ENCODE results near the gene ATP11C. TPM values are rescaled to one million over a fixed set of nuclear protein-coding genes. Genes with fewer than 3 reads are reported as not detected.

Gene ATP11C
- total RNA-seq, 1 experiment from 2014 or later, result 38.6 TPM

DNA sequence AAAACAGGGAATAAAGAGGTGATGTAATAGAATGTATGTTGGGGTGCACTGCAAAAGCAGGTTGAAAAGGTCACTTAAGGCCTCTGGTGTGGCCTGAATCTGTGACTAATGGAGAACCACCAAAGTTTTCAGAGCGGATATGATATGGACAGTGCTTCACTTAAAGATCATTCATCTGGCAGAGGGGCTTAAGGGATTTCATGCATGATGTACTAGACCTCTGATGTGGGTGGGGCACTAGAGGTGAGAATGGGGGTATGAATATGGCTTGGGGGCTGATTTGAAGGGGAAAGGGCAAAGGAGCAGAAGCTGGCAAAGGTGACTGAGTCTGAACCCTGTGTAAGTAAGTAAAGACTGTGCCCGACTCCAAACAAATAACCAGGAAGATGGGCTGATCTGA is 162.5 kb downstream of the ATP11C start:
- TF ChIP-seq TEAD1 (CRISPR knock-in tag; IDR thresholded peaks at IDR 0.05) (no peak), NFATC4 (CRISPR knock-in tag; IDR thresholded peaks at IDR 0.05) (no peak), NR2C2 (CRISPR knock-in tag; IDR thresholded peaks at IDR 0.05) (no peak), GTF2I (CRISPR knock-in tag; conservative IDR thresholded peaks at IDR 0.05) (no peak), ETV6 (CRISPR knock-in tag; IDR thresholded peaks at IDR 0.05) (no peak), CBFB (CRISPR knock-in tag; IDR thresholded peaks at IDR 0.05; ENCODE audit: low read depth) (no peak), JUN (CRISPR knock-in tag; IDR thresholded peaks at IDR 0.05) (no peak), RORB (CRISPR knock-in tag; IDR thresholded peaks at IDR 0.05) (no peak), ZBTB21 (CRISPR knock-in tag; IDR thresholded peaks at IDR 0.05; ENCODE audit: borderline replicate concordance) (no peak)
- TF ChIP-seq, protein P1, sequence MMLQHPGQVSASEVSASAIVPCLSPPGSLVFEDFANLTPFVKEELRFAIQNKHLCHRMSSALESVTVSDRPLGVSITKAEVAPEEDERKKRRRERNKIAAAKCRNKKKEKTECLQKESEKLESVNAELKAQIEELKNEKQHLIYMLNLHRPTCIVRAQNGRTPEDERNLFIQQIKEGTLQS (CRISPR knock-in tag; conservative IDR thresholded peaks at IDR 0.05), result no peak
- Mint-ChIP-seq H3K4me1 (peaks cover 5% of the 10 kb centered on the region; the same call in 1 of the 2 replicates), H3K4me3 (no peak overlapping the region), H3K27ac (no peak overlapping the region), H3K9me3 (peaks cover 8% of the 10 kb centered on the region), H3K36me3 (peaks cover 46% of the 10 kb centered on the region), H3K27me3 (ENCODE audit: low read depth) (no peaks in the 10 kb centered on the region)
- DNase-seq (ENCODE audit: low spot score) (no peak), ATAC-seq (no peak)
- CTCF ChIA-PET, result no interaction called here
- POLR2A ChIA-PET, result no interaction called here

DNA sequence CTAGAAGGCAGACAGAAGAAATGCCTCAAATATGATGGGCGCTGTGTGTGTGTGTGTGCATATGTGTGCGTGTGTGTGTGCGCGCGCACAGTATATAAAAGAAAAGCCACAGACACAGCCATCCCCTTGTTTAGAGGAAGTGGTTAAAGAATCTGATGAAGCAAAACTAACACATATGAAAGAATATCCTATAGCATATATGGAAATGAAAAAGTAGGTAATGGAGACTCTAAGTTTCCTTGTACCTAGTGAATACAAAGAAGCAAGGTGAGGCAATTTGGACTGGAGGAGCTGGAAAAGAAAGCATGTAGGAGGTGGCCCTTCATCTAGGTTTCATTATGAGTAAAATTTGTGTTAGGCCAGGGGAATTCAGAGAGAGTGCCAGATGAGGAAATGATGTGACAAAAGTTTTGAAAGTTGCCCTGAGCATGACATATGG is 166.3 kb downstream of the ATP11C start:
- TF ChIP-seq, protein P2, sequence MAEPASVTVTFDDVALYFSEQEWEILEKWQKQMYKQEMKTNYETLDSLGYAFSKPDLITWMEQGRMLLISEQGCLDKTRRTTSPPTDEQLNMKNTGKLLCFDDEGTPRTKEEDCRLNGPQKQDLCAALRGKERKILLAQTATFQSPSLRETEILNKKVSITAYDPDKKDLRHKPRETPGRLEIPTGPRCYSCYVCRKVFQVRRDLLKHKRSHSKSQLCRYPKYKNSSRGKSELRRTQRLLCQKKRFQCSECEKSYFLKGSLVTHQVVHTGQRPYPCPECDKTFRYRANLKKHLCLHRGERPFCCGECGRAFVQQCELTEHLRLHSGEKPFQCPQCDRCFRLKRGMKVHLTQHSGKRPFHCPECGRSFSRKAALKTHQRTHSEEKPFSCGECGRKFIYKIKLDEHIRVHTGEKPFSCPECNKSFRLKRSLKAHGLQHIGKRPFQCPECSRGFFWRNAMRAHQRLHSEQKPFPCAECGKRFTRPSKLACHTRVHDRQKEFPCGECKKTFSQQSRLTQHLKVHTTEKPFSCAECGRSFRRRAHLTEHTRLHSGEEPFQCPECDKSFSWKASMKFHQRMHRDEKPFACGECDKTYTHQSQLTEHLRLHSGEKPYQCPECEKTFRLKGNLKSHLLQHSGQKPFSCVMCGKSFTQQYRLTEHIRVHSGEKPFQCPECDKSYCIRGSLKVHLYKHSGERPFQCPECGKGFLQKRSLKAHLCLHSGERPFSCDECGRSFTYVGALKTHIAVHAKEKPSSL (CRISPR knock-in tag; conservative IDR thresholded peaks at IDR 0.05), result no peak
- TF ChIP-seq NR2C2 (CRISPR knock-in tag; IDR thresholded peaks at IDR 0.05) (no peak), JUN (CRISPR knock-in tag; IDR thresholded peaks at IDR 0.05) (no peak), ATF1 (CRISPR knock-in tag; IDR thresholded peaks at IDR 0.05) (no peak)
- TF ChIP-seq, protein P3, sequence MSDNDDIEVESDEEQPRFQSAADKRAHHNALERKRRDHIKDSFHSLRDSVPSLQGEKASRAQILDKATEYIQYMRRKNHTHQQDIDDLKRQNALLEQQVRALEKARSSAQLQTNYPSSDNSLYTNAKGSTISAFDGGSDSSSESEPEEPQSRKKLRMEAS (CRISPR knock-in tag; IDR thresholded peaks at IDR 0.05), result no peak
- TF ChIP-seq, protein P4, sequence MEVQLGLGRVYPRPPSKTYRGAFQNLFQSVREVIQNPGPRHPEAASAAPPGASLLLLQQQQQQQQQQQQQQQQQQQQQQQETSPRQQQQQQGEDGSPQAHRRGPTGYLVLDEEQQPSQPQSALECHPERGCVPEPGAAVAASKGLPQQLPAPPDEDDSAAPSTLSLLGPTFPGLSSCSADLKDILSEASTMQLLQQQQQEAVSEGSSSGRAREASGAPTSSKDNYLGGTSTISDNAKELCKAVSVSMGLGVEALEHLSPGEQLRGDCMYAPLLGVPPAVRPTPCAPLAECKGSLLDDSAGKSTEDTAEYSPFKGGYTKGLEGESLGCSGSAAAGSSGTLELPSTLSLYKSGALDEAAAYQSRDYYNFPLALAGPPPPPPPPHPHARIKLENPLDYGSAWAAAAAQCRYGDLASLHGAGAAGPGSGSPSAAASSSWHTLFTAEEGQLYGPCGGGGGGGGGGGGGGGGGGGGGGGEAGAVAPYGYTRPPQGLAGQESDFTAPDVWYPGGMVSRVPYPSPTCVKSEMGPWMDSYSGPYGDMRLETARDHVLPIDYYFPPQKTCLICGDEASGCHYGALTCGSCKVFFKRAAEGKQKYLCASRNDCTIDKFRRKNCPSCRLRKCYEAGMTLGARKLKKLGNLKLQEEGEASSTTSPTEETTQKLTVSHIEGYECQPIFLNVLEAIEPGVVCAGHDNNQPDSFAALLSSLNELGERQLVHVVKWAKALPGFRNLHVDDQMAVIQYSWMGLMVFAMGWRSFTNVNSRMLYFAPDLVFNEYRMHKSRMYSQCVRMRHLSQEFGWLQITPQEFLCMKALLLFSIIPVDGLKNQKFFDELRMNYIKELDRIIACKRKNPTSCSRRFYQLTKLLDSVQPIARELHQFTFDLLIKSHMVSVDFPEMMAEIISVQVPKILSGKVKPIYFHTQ (CRISPR knock-in tag; IDR thresholded peaks at IDR 0.05), result no peak
- no peaks in the 10 kb centered on the region for H3K27me3 Mint-ChIP-seq (ENCODE audit: low read depth)
- no peak overlapping the region for H3K4me3 Mint-ChIP-seq
- POLR2A ChIA-PET, result no interaction called here
- H3K27ac Mint-ChIP-seq, result no peak overlapping the region
- ATAC-seq (no peak), DNase-seq (ENCODE audit: low spot score) (no peak)
- H3K4me1 Mint-ChIP-seq, result peaks cover 4% of the 10 kb centered on the region; the same call in 1 of the 2 replicates
- H3K36me3 Mint-ChIP-seq, result peaks cover 12% of the 10 kb centered on the region
- CTCF ChIA-PET, result no interaction called here
- H3K9me3 Mint-ChIP-seq, result no peaks in the 10 kb centered on the region

DNA sequence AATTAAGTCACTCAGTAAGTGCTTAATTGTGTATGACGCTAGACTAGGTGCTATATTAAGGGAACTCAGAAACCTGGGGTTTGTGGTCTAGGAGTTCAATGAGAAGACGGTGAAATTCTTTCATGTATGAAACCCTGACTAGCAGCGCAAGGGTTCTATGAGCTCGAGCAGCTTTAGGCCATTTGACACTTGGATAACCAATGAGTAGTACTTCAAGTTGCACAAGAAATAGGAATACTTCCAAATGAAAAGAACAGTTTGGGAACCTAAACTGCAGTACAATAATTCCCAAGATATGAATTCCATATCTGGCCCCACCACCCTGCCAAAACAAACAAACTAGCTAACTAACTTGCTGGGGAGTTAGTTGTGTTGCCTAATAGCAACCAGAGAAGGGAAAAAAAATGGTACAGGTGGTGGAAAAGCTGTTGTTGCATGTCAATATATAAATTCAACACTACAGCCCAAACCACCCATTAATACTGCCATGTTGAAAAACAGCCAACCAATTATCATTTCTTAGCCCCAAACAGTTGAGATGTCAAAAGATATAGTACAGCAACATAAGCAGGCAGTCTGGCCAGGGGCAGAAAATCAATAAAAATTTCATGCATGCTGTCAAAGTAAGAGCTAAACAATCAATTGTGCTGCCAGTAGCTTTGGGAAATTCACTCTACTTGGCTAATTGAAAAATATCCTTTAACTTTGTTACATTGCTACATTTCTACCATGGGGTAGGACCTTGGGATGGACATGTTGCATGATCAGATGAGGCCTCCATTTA is 170.3 kb downstream of the ATP11C start:
- POLR2A ChIA-PET, result no interaction called here
- DNase-seq (ENCODE audit: low spot score) (no peak), ATAC-seq (no peak)
- Mint-ChIP-seq H3K9me3 (no peaks in the 10 kb centered on the region), H3K4me1 (peaks cover 18% of the 10 kb centered on the region), H3K4me3 (no peak overlapping the region), H3K27me3 (ENCODE audit: low read depth) (no peaks in the 10 kb centered on the region), H3K36me3 (no peaks in the 10 kb centered on the region), H3K27ac (no peak overlapping the region)
- CTCF ChIA-PET, result no interaction called here
- TF ChIP-seq, protein P5, sequence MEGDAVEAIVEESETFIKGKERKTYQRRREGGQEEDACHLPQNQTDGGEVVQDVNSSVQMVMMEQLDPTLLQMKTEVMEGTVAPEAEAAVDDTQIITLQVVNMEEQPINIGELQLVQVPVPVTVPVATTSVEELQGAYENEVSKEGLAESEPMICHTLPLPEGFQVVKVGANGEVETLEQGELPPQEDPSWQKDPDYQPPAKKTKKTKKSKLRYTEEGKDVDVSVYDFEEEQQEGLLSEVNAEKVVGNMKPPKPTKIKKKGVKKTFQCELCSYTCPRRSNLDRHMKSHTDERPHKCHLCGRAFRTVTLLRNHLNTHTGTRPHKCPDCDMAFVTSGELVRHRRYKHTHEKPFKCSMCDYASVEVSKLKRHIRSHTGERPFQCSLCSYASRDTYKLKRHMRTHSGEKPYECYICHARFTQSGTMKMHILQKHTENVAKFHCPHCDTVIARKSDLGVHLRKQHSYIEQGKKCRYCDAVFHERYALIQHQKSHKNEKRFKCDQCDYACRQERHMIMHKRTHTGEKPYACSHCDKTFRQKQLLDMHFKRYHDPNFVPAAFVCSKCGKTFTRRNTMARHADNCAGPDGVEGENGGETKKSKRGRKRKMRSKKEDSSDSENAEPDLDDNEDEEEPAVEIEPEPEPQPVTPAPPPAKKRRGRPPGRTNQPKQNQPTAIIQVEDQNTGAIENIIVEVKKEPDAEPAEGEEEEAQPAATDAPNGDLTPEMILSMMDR (IDR thresholded peaks at IDR 0.05), result no peak
- no peak for TF ChIP-seq JAZF1 (CRISPR knock-in tag; IDR thresholded peaks at IDR 0.05)
- no peak for TF ChIP-seq MYBL2 (CRISPR knock-in tag; IDR thresholded peaks at IDR 0.05)
- no peak for TF ChIP-seq TEAD1 (CRISPR knock-in tag; IDR thresholded peaks at IDR 0.05)
- TF ChIP-seq, protein P6, sequence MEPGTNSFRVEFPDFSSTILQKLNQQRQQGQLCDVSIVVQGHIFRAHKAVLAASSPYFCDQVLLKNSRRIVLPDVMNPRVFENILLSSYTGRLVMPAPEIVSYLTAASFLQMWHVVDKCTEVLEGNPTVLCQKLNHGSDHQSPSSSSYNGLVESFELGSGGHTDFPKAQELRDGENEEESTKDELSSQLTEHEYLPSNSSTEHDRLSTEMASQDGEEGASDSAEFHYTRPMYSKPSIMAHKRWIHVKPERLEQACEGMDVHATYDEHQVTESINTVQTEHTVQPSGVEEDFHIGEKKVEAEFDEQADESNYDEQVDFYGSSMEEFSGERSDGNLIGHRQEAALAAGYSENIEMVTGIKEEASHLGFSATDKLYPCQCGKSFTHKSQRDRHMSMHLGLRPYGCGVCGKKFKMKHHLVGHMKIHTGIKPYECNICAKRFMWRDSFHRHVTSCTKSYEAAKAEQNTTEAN (CRISPR knock-in tag; IDR thresholded peaks at IDR 0.05), result no peak
- TF ChIP-seq NFATC4 (CRISPR knock-in tag; IDR thresholded peaks at IDR 0.05), result no peak
- TF ChIP-seq, protein P7, sequence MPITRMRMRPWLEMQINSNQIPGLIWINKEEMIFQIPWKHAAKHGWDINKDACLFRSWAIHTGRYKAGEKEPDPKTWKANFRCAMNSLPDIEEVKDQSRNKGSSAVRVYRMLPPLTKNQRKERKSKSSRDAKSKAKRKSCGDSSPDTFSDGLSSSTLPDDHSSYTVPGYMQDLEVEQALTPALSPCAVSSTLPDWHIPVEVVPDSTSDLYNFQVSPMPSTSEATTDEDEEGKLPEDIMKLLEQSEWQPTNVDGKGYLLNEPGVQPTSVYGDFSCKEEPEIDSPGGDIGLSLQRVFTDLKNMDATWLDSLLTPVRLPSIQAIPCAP (CRISPR knock-in tag; IDR thresholded peaks at IDR 0.05), result no peak

Measured in WTC11 (cell line).